BLaER1 treated with 17β-estradiol and CSF1 and Interleukin-3, amounts not matched to agents 10 nM and 100 nM (cell line): ENCODE results near the gene SCML2.

ENCODE experiments used
- H3K27ac ChIP-seq, 11 experiments: shearing (Covaris generic); formaldehyde crosslinking; 2 replicates each; pipeline ENCODE4 v1.8.1; 2022
- H3K27me3 ChIP-seq, 11 experiments: shearing (Covaris generic); formaldehyde crosslinking; 2 replicates each; pipeline ENCODE4 v1.8.1; 2022
- H3K36me3 ChIP-seq, 11 experiments: shearing (Covaris generic); formaldehyde crosslinking; 2 replicates each; pipeline ENCODE4 v1.8.1; 2022
- H3K4me1 ChIP-seq, 10 experiments: shearing (Covaris generic); formaldehyde crosslinking; 2 replicates each; pipeline ENCODE4 v1.8.1; 2022
- H3K4me2 ChIP-seq, 11 experiments: shearing (Covaris generic); formaldehyde crosslinking; 2 replicates each; pipeline ENCODE4 v1.8.1; 2022
- H3K4me3 ChIP-seq, 10 experiments: shearing (Covaris generic); formaldehyde crosslinking; 2 replicates each; pipeline ENCODE4 v1.8.1; 2022
- H3K9ac ChIP-seq, 11 experiments: shearing (Covaris generic); formaldehyde crosslinking; 2 replicates each; pipeline ENCODE4 v1.8.1; 2022
- H3K9me3 ChIP-seq, 11 experiments: shearing (Covaris generic); formaldehyde crosslinking; replicated peaks in 1 of 11; 2 replicates each; pipeline ENCODE4 v1.8.1; 2022
- H4K20me1 ChIP-seq, 11 experiments: shearing (Covaris generic); formaldehyde crosslinking; 2 replicates each; pipeline ENCODE4 v1.8.1; 2022
- Cebpa-rat ChIP-seq, 11 experiments: shearing (Covaris generic); IDR thresholded peaks; 2 replicates each; pipeline ENCODE4 v1.8.1; 2022

The SCML2 gene

GRCh38 chrX:18360867-18361266 lies 6.4 kb upstream of the SCML2 start:
- Histone ChIP-seq H3K4me3 (no peak overlapping the region), H3K27ac (no peak overlapping the region), H3K27me3 (peaks cover 85 to 100% (median 96%) of the 10 kb centered on the region in 11 experiments), H3K4me2 (no peak overlapping the region), H3K9me3 (no peaks in the 10 kb centered on the region), H3K4me1 (no peaks in the 10 kb centered on the region), H4K20me1 (peaks cover 0 to 3% (median 0%) of the 10 kb centered on the region in 11 experiments; a peak in 2 of 22 replicates), H3K9ac (no peak overlapping the region), H3K36me3 (no peaks in the 10 kb centered on the region)
- no peak for TF ChIP-seq Cebpa-rat (IDR thresholded peaks at IDR 0.05)

GRCh38 chrX:18353931-18354368 lies 538 bp downstream of the SCML2 start:
- H3K9me3 ChIP-seq, result peaks cover 0 to 11% (median 0%) of the 10 kb centered on the region in 11 experiments; a peak in 3 of 22 replicates
- H3K36me3 ChIP-seq, result no peaks in the 10 kb centered on the region
- H4K20me1 ChIP-seq, result peaks cover 0 to 43% (median 0%) of the 10 kb centered on the region in 11 experiments; a peak in 7 of 22 replicates
- peak overlapping the region in 10 of 11 experiments; percentile 51 to 82 (median 82); a peak in 20 of 22 replicates for H3K27ac ChIP-seq
- H3K9ac ChIP-seq, result peak overlapping the region; percentile 71 to 84 (median 80); a peak in 21 of 22 replicates
- H3K4me1 ChIP-seq, result peaks cover 10 to 48% (median 24%) of the 10 kb centered on the region in 10 experiments; a peak in 16 of 20 replicates
- H3K4me2 ChIP-seq, result peak overlapping the region; percentile 62 to 87 (median 75)
- no peak for TF ChIP-seq Cebpa-rat (IDR thresholded peaks at IDR 0.05)
- peak overlapping the region; percentile 59 to 77 (median 70) for H3K4me3 ChIP-seq
- H3K27me3 ChIP-seq, result peaks cover 69 to 95% (median 88%) of the 10 kb centered on the region in 11 experiments

GRCh38 chrX:18351784-18352183 lies 2.7 kb downstream of the SCML2 start:
- no peak for TF ChIP-seq Cebpa-rat (IDR thresholded peaks at IDR 0.05)
- Histone ChIP-seq H3K36me3 (no peaks in the 10 kb centered on the region), H3K27me3 (peaks cover 67 to 95% (median 86%) of the 10 kb centered on the region in 11 experiments), H3K4me1 (peaks cover 10 to 52% (median 26%) of the 10 kb centered on the region in 10 experiments; a peak in 16 of 20 replicates), H3K9ac (peak overlapping the region in 4 of 11 experiments; percentile 22 to 53 (median 34); a peak in 5 of 22 replicates), H3K9me3 (peaks cover 0 to 11% (median 0%) of the 10 kb centered on the region in 11 experiments; a peak in 3 of 22 replicates), H3K4me3 (peak overlapping the region in 4 of 10 experiments; percentile 8 to 69 (median 44); a peak in 3 of 20 replicates), H4K20me1 (peaks cover 0 to 52% (median 0%) of the 10 kb centered on the region in 11 experiments; a peak in 7 of 22 replicates), H3K4me2 (peak overlapping the region; percentile 30 to 87 (median 71); a peak in 20 of 22 replicates), H3K27ac (peak overlapping the region in 6 of 11 experiments; percentile 2 to 82 (median 58); a peak in 10 of 22 replicates)

- no peak for TF ChIP-seq Cebpa-rat (IDR thresholded peaks at IDR 0.05)
Measured at GRCh38 chrX:18348047-18348446, 6.4 kb downstream of the SCML2 start.

GRCh38 chrX:18309401-18309800 lies 45.1 kb downstream of the SCML2 start:
- Histone ChIP-seq H3K4me1 (no peaks in the 10 kb centered on the region), H4K20me1 (no peaks in the 10 kb centered on the region), H3K4me3 (no peak overlapping the region), H3K9me3 (peaks cover 21 to 31% (median 27%) of the 10 kb centered on the region in 11 experiments), H3K36me3 (peaks cover 0 to 59% (median 31%) of the 10 kb centered on the region in 11 experiments; a peak in 18 of 22 replicates), H3K4me2 (no peak overlapping the region), H3K27ac (no peak overlapping the region), H3K27me3 (peaks cover 61 to 94% (median 85%) of the 10 kb centered on the region in 11 experiments), H3K9ac (no peak overlapping the region)
- no peak for TF ChIP-seq Cebpa-rat (IDR thresholded peaks at IDR 0.05)

More at GRCh38 chrX:18348047-18348446, 6.4 kb downstream of the SCML2 start:
- H4K20me1 ChIP-seq, result peaks cover 0 to 73% (median 8%) of the 10 kb centered on the region in 11 experiments; a peak in 8 of 22 replicates
- H3K9ac ChIP-seq, result no peak overlapping the region
- H3K27ac ChIP-seq, result no peak overlapping the region
- no peaks in the 10 kb centered on the region for H3K36me3 ChIP-seq
- H3K4me1 ChIP-seq, result peaks cover 10 to 43% (median 23%) of the 10 kb centered on the region in 10 experiments; a peak in 16 of 20 replicates
- H3K9me3 ChIP-seq, result no peaks in the 10 kb centered on the region
- H3K4me2 ChIP-seq, result peak overlapping the region in 2 of 11 experiments; percentile 5 to 20; a peak in 2 of 22 replicates
- peaks cover 86 to 100% (median 97%) of the 10 kb centered on the region in 11 experiments for H3K27me3 ChIP-seq
- no peak overlapping the region for H3K4me3 ChIP-seq

- no peaks in the 10 kb centered on the region for H3K4me1 ChIP-seq
- H3K36me3 ChIP-seq, result peaks cover 0 to 39% (median 4%) of the 10 kb centered on the region in 11 experiments; a peak in 6 of 22 replicates
- H4K20me1 ChIP-seq, result peaks cover 0 to 25% (median 7%) of the 10 kb centered on the region in 11 experiments; a peak in 9 of 22 replicates
- no peak overlapping the region for H3K4me2 ChIP-seq
- no peak overlapping the region for H3K4me3 ChIP-seq
- H3K27me3 ChIP-seq, result peaks cover 69 to 93% (median 83%) of the 10 kb centered on the region in 11 experiments
- H3K9ac ChIP-seq, result no peak overlapping the region
- TF ChIP-seq Cebpa-rat (IDR thresholded peaks at IDR 0.05), result no peak
- H3K27ac ChIP-seq, result no peak overlapping the region
- peaks cover 27 to 49% (median 38%) of the 10 kb centered on the region in 11 experiments for H3K9me3 ChIP-seq
Measured at GRCh38 chrX:18297251-18297650, 57.2 kb downstream of the SCML2 start.

GRCh38 chrX:18294893-18295292 lies 59.6 kb downstream of the SCML2 start:
- Histone ChIP-seq H3K4me2 (no peak overlapping the region), H4K20me1 (peaks cover 0 to 37% (median 7%) of the 10 kb centered on the region in 11 experiments; a peak in 10 of 22 replicates), H3K9ac (no peak overlapping the region), H3K9me3 (peaks cover 27 to 44% (median 38%) of the 10 kb centered on the region in 11 experiments), H3K27ac (no peak overlapping the region), H3K4me1 (no peaks in the 10 kb centered on the region), H3K36me3 (peaks cover 0 to 21% (median 0%) of the 10 kb centered on the region in 11 experiments; a peak in 6 of 22 replicates), H3K27me3 (peaks cover 70 to 93% (median 83%) of the 10 kb centered on the region in 11 experiments), H3K4me3 (no peak overlapping the region)
- TF ChIP-seq Cebpa-rat (IDR thresholded peaks at IDR 0.05), result no peak

GRCh38 chrX:18291006-18291545 lies 63.4 kb downstream of the SCML2 start:
- H3K9me3 ChIP-seq, result peaks cover 2 to 18% (median 6%) of the 10 kb centered on the region in 11 experiments; a peak in 21 of 22 replicates
- H3K27me3 ChIP-seq, result peaks cover 88 to 98% (median 91%) of the 10 kb centered on the region in 11 experiments
- H3K4me1 ChIP-seq, result no peaks in the 10 kb centered on the region
- no peak for TF ChIP-seq Cebpa-rat (IDR thresholded peaks at IDR 0.05)
- no peak overlapping the region for H3K9ac ChIP-seq
- no peak overlapping the region for H3K4me3 ChIP-seq
- peaks cover 0 to 45% (median 7%) of the 10 kb centered on the region in 11 experiments; a peak in 10 of 22 replicates for H4K20me1 ChIP-seq
- H3K36me3 ChIP-seq, result no peaks in the 10 kb centered on the region; a peak in 1 of 22 replicates
- no peak overlapping the region for H3K4me2 ChIP-seq
- H3K27ac ChIP-seq, result no peak overlapping the region

- Histone ChIP-seq H3K27ac (no peak overlapping the region), H4K20me1 (peaks cover 0 to 45% (median 7%) of the 10 kb centered on the region in 11 experiments; a peak in 10 of 22 replicates), H3K4me3 (no peak overlapping the region), H3K4me2 (no peak overlapping the region), H3K9me3 (peaks cover 2 to 15% (median 4%) of the 10 kb centered on the region in 11 experiments; a peak in 17 of 22 replicates), H3K9ac (no peak overlapping the region), H3K36me3 (no peaks in the 10 kb centered on the region; a peak in 1 of 22 replicates), H3K4me1 (no peaks in the 10 kb centered on the region), H3K27me3 (peaks cover 89 to 100% (median 93%) of the 10 kb centered on the region in 11 experiments)
- no peak for TF ChIP-seq Cebpa-rat (IDR thresholded peaks at IDR 0.05)
Measured at GRCh38 chrX:18290200-18290599, 64.3 kb downstream of the SCML2 start.
